Suppressor macrophage (primary cell): ENCODE measurements around the gene CIZ1.

ENCODE experiments used
- DNase-seq, 4 experiments: peaks; one replicate each; pipeline ENCODE4 v3.0.0-alpha.2; 2020 to 2022

The CIZ1 gene

DNA sequence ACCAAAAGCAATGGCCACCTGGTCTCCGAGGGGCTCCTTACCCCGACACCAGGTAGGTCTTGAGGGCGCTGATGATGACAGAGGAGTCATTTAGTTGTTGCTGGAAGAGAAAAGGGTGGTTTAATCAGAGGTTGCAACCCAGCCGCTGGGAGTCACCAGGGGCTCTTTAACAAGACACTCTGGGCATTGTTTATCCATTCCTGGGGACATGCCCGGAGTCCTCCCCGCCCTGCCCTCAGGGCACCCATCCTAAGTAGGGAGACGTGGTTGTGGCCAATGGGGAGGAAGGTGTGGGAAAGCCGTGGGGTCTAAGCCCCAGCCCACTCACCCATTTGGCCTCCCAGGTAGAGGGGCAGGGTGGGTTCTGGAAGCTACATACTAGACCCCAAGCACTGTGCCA is 66.9 kb downstream of the CIZ1 start:
- no peak for DNase-seq

DNA sequence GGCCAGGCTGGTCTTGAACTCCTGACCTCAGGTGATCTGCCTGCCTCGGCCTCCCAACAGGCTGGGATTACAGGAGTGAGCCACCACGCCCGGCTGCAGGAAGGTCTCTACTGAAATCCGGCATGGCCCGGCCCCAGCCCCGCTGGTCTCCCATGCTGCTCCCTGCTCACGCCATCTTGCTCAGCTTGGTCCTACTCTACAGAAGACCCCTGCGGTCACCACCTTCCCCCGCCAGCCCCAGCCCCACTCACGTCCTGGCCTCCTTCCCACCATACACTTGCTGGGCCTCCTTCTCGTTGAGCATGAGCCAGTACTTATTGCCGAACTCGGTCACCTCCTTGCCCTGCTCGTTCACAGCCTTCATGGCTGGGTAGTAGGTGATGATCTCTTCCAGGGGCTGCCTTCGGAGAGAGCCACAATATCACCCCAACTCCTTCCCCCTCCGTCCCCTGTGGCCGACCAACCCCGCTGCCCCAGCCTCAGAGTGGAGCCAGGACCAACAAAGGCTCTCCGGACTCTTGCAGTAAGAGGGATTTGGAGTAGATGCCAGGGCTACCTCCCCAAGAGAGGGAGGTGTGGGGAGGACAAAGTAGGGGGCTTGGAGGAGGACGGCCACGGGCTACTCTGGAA is 67.8 kb downstream of the CIZ1 start:
- no peak for DNase-seq

GRCh38 chr9:128122809-128123175 is 68.6 kb downstream of the CIZ1 start:
- DNase-seq = no peak

GRCh38 chr9:128121924-128122808 is 69.2 kb downstream of the CIZ1 start:
- no peak for DNase-seq

GRCh38 chr9:128121466-128121810 is 69.9 kb downstream of the CIZ1 start:
- DNase-seq = no peak

- DNase-seq = no peak
Observed at GRCh38 chr9:128120741-128121465, 70.5 kb downstream of the CIZ1 start.

DNA sequence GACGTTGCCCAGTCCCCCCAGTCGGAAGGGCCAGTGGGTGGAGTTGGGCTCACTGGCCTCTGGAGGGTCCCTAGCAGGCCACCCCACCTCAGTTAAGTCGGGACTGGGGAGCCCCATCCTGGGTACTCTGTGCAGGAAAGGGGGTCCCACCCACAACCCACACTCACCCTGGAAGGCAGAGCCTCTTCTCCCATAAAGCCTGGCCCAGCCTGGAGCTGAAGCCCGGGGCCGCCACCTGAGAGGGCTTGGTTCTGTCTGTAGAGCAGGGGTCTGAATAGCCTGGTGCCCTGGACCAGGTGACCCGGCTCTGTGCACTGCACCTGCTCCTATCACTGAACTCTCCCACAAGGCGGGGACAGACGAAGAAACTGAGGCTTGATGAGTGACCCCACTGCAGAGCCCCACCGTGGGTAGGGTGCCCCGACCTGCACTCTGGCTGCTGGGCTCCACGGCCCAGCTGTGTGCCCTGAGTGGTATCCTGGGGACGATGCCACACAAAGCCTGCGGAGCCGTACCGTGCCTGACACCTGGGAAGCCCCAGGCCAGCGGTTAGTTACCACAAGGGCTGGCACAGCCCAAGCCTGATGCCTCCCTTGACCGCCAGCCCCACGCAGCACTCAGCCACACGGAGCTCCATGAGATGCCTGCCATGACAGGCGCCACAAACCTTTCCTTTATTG is 71.2 kb downstream of the CIZ1 start:
- no peak for DNase-seq

GRCh38 chr9:128118971-128119665 is 72.3 kb downstream of the CIZ1 start:
- no peak for DNase-seq

DNA sequence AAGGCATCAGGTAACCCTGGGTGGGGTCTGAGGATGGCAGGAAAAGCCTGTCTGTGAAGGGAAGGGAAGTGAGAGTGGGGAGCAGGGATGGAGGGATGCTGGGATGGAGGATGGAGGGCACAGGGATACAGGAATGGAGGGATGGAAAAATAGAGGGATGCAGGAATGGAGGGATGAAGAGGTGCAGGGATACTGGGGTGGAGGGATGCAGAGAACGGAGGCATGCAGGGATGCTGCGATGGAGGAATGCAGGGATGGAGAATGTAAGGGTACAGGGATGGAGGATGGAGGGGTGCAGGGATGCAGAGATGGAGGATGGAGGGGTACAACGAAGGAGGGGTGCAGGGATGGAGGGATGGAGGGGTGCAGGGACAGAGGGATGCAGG is 72.9 kb downstream of the CIZ1 start:
- DNase-seq = no peak

GRCh38 chr9:128117613-128118471 is 73.5 kb downstream of the CIZ1 start:
- peak; percentile 94 to 99 (median 98) for DNase-seq

- DNase-seq = no peak
Observed at GRCh38 chr9:128116104-128117083, 75.0 kb downstream of the CIZ1 start.
